Gastrocnemius medialis (tissue), 4 donors: ENCODE measurements around the gene CTU2. TPM values are rescaled to one million over a fixed set of nuclear protein-coding genes. Genes with fewer than 3 reads are reported as not detected.

Experiments used
- ATAC-seq, 2 donors: fragments of 150-250 bp; one replicate each; pipeline ENCODE4 v1.9.1; 2016
- DNase-seq, 2 donors: peaks; one replicate each; pipeline ENCODE4 v3.0.0-alpha.2; 2019
- H3K27ac ChIP-seq, 4 donors: fragments of 200-600 bp; sonication (generic); 1 replicate in 1 of 4; 2 replicates in 3 of 4; pipeline ENCODE4 v1.5.1; 2016 to 2018; ENCODE audit warnings: mild to moderate bottlenecking in 2 of 4, moderate library complexity in 1 of 4
- H3K27me3 ChIP-seq, 3 donors: fragments of 200-600 bp; sonication (generic) in 2 of 3; 1 replicate in 1 of 3; 2 replicates in 2 of 3; pipeline versions ENCODE4 v1.5.1 to v1.6.0; 2016 to 2019; ENCODE audit warnings: mild to moderate bottlenecking in 1 of 3, moderate library complexity in 1 of 3
- H3K36me3 ChIP-seq, 2 donors: fragments of 200-600 bp; sonication (generic) in 1 of 2; one replicate each; pipeline ENCODE4 v1.5.1; 2017 to 2018
- H3K4me1 ChIP-seq, 2 donors: fragments of 200-600 bp; sonication (generic) in 1 of 2; one replicate each; pipeline ENCODE4 v1.5.1; 2016 to 2017; ENCODE audit warnings: mild to moderate bottlenecking in 2 of 2
- H3K4me3 ChIP-seq, 4 donors: fragments of 200-600 bp; sonication (generic) in 3 of 4; 1 replicate in 1 of 4; 2 replicates in 3 of 4; pipeline ENCODE4 v1.5.1; 2016 to 2019; ENCODE audit warnings: mild to moderate bottlenecking in 2 of 4
- H3K9me3 ChIP-seq, 3 donors: fragments of 200-600 bp; sonication (generic) in 2 of 3; 1 replicate in 1 of 3; 2 replicates in 2 of 3; pipeline ENCODE4 v1.5.1; 2016 to 2019
- POLR2A ChIP-seq, 2 donors: fragments of 450-650 bp; IDR thresholded peaks; one replicate each; pipeline ENCODE4 v1.6.1; 2017; ENCODE audit warnings: antibody characterized with exemption in 2 of 2, mild to moderate bottlenecking in 2 of 2, moderate library complexity in 2 of 2
- in situ Hi-C, 4 donors: fragments of 200-750 bp; cut with MboI; loops; one replicate each; pipeline versions ENCODE4 v1.15.0 to v1.8.0; 2017; ENCODE audit warnings: low sequenced_read_pairs in 4 of 4
- intact Hi-C: fragments of 100-400 bp; cut with DNase I; formaldehyde crosslinking; loops from one replicate; pipeline ENCODE4 v1.15.1; 2023; ENCODE audit warnings: low total_unique reads
- total RNA-seq, 4 donors: library from RNA; depleted of rRNA; stranded (reverse); fragments of >200 nt; gene quantifications; one replicate each; pipeline versions ENCODE4 v1.1.0 to v1.2.3, GENCODE V29; 2016
- TF ChIP-seq, protein P1 (sequence below), 5 experiments: fragments of 450-650 bp in 3 of 5; fragments of 200-600 bp in 2 of 5; sonication (generic) in 2 of 5; IDR thresholded peaks in 4 of 5; conservative IDR thresholded peaks in 1 of 5; 1 replicate in 4 of 5; 2 replicates in 1 of 5; pipeline ENCODE4 v1.5.1; 2016 to 2019; ENCODE audit warnings: antibody characterized with exemption in 5 of 5, mild to moderate bottlenecking in 3 of 5, moderate library complexity in 3 of 5

CTU2 gene
- total RNA-seq, 4 donors from 2014 or later = 11.1 to 17.7 (median 14.1) TPM

DNA sequence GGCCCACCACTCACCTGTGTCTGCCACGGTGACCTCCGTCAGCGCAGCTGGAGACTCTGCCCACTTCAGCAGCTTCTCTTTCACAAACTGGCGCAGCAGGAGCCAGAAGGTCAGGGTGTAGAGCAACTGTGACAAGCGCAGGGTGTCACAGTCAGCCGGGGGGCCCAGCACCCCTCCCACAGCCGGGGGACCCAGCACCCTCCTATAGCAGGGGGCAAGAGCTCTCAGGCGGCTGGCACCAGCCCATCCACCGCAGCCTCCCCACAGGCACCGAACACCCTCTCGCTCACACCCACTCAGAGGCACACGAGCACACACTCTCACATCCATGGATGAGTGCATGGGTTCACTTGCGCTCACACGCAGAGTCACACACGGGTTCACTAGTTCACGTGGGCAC lies 28.8 kb downstream of the CTU2 start:
- H3K9me3 ChIP-seq = no peaks in the 10 kb centered on the region
- peaks cover 0 to 7% of the 10 kb centered on the region in 2 donors for H3K4me1 ChIP-seq
- H3K27ac ChIP-seq = no peak overlapping the region
- H3K27me3 ChIP-seq = no peaks in the 10 kb centered on the region
- in situ Hi-C loops = loop anchor here in 2 of 4 donors (25.0 kb wide), 1 partner anchor 477 kb away; the partner anchor contains the start of genes SLC22A31 (in 2 of the 2) and ZNF778 (in 2 of the 2)
- ATAC-seq (no peak), DNase-seq (no peak)
- H3K36me3 ChIP-seq = no peaks in the 10 kb centered on the region
- intact Hi-C loops = no loop called here
- TF ChIP-seq, protein P1, sequence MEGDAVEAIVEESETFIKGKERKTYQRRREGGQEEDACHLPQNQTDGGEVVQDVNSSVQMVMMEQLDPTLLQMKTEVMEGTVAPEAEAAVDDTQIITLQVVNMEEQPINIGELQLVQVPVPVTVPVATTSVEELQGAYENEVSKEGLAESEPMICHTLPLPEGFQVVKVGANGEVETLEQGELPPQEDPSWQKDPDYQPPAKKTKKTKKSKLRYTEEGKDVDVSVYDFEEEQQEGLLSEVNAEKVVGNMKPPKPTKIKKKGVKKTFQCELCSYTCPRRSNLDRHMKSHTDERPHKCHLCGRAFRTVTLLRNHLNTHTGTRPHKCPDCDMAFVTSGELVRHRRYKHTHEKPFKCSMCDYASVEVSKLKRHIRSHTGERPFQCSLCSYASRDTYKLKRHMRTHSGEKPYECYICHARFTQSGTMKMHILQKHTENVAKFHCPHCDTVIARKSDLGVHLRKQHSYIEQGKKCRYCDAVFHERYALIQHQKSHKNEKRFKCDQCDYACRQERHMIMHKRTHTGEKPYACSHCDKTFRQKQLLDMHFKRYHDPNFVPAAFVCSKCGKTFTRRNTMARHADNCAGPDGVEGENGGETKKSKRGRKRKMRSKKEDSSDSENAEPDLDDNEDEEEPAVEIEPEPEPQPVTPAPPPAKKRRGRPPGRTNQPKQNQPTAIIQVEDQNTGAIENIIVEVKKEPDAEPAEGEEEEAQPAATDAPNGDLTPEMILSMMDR (IDR thresholded peaks at IDR 0.05 in 4 of 5, conservative IDR thresholded peaks at IDR 0.05 in 1 of 5) = no peak
- TF ChIP-seq POLR2A (IDR thresholded peaks at IDR 0.05) = no peak
- no peak overlapping the region for H3K4me3 ChIP-seq

DNA sequence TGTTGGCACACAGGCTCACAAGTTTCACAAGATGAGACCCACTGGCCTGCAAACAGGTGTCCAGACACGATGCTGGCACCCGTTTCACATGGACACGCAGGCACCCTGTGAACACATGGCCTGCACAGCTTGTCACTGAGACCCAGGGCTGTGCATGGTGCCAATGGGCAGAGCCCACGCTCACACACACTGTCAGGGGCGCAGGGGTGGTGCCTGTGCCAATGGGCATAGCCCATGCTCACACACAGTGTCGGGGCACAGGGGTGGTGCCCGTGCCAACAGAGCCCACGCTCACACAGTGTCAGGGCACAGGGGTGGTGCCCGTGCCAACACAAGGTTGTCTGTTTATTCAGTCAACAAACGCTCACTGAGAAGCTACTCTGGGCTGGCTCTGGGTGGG lies 29.3 kb downstream of the CTU2 start:
- ATAC-seq (no peak), DNase-seq (no peak)
- no peak overlapping the region for H3K27ac ChIP-seq
- in situ Hi-C loops = loop anchor here in 2 of 4 donors (25.0 kb wide), 1 partner anchor 477 kb away; the partner anchor contains the start of genes SLC22A31 (in 2 of the 2) and ZNF778 (in 2 of the 2)
- no peak overlapping the region for H3K4me3 ChIP-seq
- no peaks in the 10 kb centered on the region for H3K36me3 ChIP-seq
- H3K4me1 ChIP-seq = peaks cover 0 to 7% of the 10 kb centered on the region in 2 donors
- no peaks in the 10 kb centered on the region for H3K9me3 ChIP-seq
- intact Hi-C loops = loop anchor here (2.0 kb wide), 1 partner anchor 481 kb away; the partner anchor contains the start of gene ZNF778
- no peaks in the 10 kb centered on the region for H3K27me3 ChIP-seq
- TF ChIP-seq, protein P1 (IDR thresholded peaks at IDR 0.05 in 4 of 5, conservative IDR thresholded peaks at IDR 0.05 in 1 of 5) = no peak
- no peak for TF ChIP-seq POLR2A (IDR thresholded peaks at IDR 0.05)

DNA sequence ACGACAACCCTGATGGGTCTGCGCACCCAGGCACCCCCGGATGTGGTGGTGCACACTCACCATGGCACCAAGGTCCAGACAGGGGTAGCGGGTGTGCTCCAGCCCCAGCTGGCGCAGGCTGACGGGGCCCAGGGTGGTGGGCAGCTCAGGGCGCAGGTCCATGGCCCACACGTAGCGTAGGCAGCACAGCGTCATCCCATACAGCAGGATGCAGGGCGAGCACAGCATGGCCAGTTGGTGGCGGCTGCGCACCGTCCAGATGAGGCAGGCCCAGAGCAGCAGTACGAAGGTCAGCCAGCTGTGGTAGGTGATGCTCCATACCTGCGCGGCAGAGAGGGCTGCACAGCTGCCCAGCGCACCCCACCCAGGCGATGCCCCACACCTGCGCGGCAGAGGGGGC lies 29.8 kb downstream of the CTU2 start:
- DNase-seq (no peak), ATAC-seq (no peak)
- TF ChIP-seq, protein P1 (IDR thresholded peaks at IDR 0.05 in 4 of 5, conservative IDR thresholded peaks at IDR 0.05 in 1 of 5) = no peak
- no peak for TF ChIP-seq POLR2A (IDR thresholded peaks at IDR 0.05)
- no peak overlapping the region for H3K4me3 ChIP-seq
- H3K36me3 ChIP-seq = no peaks in the 10 kb centered on the region
- H3K27me3 ChIP-seq = no peaks in the 10 kb centered on the region
- in situ Hi-C loops = loop anchor here in 2 of 4 donors (25.0 kb wide), 1 partner anchor 476 kb away; the partner anchor contains the start of genes SLC22A31 (in 2 of the 2) and ZNF778 (in 2 of the 2)
- peaks cover 0 to 7% of the 10 kb centered on the region in 2 donors for H3K4me1 ChIP-seq
- no peaks in the 10 kb centered on the region for H3K9me3 ChIP-seq
- H3K27ac ChIP-seq = no peak overlapping the region
- intact Hi-C loops = loop anchor here (2.0 kb wide), 1 partner anchor 481 kb away; the partner anchor contains the start of gene ZNF778

DNA sequence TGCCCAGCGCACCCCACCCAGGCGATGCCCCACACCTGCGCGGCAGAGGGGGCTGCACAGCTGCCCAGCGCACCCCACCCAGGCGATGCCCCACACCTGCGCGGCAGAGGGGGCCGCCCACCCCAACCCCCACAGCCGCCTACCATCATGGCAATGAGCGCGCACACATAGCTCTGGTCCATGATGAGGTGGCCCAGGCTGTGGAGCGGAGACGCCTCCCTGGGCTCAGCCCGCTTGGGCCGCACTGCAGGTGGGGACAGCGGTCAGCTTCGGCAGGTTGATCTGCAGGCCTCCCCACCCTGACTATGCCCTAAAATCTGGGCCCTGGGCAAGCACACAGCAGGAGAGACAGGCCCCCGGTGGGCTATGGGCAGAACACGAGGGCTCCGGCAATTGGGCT lies 30.2 kb downstream of the CTU2 start:
- H3K27ac ChIP-seq = no peak overlapping the region
- intact Hi-C loops (loop anchor here (2.0 kb wide), 1 partner anchor 480 kb away; the partner anchor contains the start of gene ZNF778), in situ Hi-C loops (loop anchor here in 2 of 4 donors (25.0 kb wide), 1 partner anchor 476 kb away; the partner anchor contains the start of genes SLC22A31 (in 2 of the 2) and ZNF778 (in 2 of the 2))
- no peaks in the 10 kb centered on the region for H3K9me3 ChIP-seq
- DNase-seq (no peak), ATAC-seq (no peak)
- no peaks in the 10 kb centered on the region for H3K27me3 ChIP-seq
- no peaks in the 10 kb centered on the region for H3K36me3 ChIP-seq
- peaks cover 0 to 7% of the 10 kb centered on the region in 2 donors for H3K4me1 ChIP-seq
- no peak overlapping the region for H3K4me3 ChIP-seq
- no peak for TF ChIP-seq POLR2A (IDR thresholded peaks at IDR 0.05)
- TF ChIP-seq, protein P1 (IDR thresholded peaks at IDR 0.05 in 4 of 5, conservative IDR thresholded peaks at IDR 0.05 in 1 of 5) = no peak
